Neural progenitor cell (in vitro differentiated cells): ENCODE measurements around the gene MYLK2. TPM values are rescaled to one million over a fixed set of nuclear protein-coding genes. Genes with fewer than 3 reads are reported as not detected.

Experiments used
- DNase-seq: peaks from one replicate; pipeline ENCODE4 v3.0.0-alpha.2; 2016; ENCODE audit warnings: low spot score
- H2AFZ ChIP-seq: fragments of 200-600 bp; sonication (generic); replicated peaks from 2 replicates; pipeline ENCODE4 v1.6.1; 2016; ENCODE audit warnings: antibody characterized with exemption
- H3F3A ChIP-seq: fragments of 200-600 bp; sonication (generic); 2 replicates; pipeline ENCODE4 v1.6.1; 2016; ENCODE audit warnings: antibody characterized with exemption, low read depth
- H3K27ac ChIP-seq: fragments of 200-600 bp; sonication (generic); 2 replicates; pipeline ENCODE4 v1.5.1; 2016; ENCODE audit warnings: mild to moderate bottlenecking
- H3K27me3 ChIP-seq: fragments of 200-600 bp; sonication (generic); 2 replicates; pipeline ENCODE4 v1.6.1; 2016; ENCODE audit warnings: mild to moderate bottlenecking, moderate library complexity
- H3K36me3 ChIP-seq: fragments of 200-600 bp; sonication (generic); 2 replicates; pipeline ENCODE4 v1.5.1; 2016
- H3K4me1 ChIP-seq: fragments of 200-600 bp; sonication (generic); 2 replicates; pipeline ENCODE4 v1.6.1; 2016; ENCODE audit warnings: mixed run types
- H3K4me2 ChIP-seq: fragments of 200-600 bp; sonication (generic); 2 replicates; pipeline ENCODE4 v1.6.1; 2016
- H3K4me3 ChIP-seq: fragments of 200-600 bp; sonication (generic); 2 replicates; pipeline ENCODE4 v1.5.1; 2016
- H3K79me2 ChIP-seq: fragments of 200-600 bp; sonication (generic); 2 replicates; pipeline ENCODE4 v1.6.1; 2016; ENCODE audit warnings: low read depth
- H3K9ac ChIP-seq: fragments of 200-600 bp; sonication (generic); 2 replicates; pipeline ENCODE4 v1.6.1; 2016
- H3K9me3 ChIP-seq: fragments of 200-600 bp; sonication (generic); 2 replicates; pipeline ENCODE4 v1.5.1; 2016; ENCODE audit warnings: low read depth
- H4K20me1 ChIP-seq: fragments of 200-600 bp; sonication (generic); 2 replicates; pipeline ENCODE4 v1.6.1; 2016; ENCODE audit warnings: low read depth
- H3K27ac Mint-ChIP-seq: 3 replicates; pipeline ENCODE4 v1.8.0; 2021; ENCODE audit warnings: mixed read lengths
- H3K27me3 Mint-ChIP-seq: 2 replicates; pipeline ENCODE4 v1.8.0; 2022; ENCODE audit warnings: low read depth, mild to moderate bottlenecking, inconsistent platforms, moderate library complexity, mixed read lengths; ENCODE audit not compliant: insufficient read depth
- H3K36me3 Mint-ChIP-seq: 3 replicates; pipeline ENCODE4 v1.8.0; 2021; ENCODE audit warnings: mixed read lengths
- H3K4me1 Mint-ChIP-seq: 3 replicates; pipeline ENCODE4 v1.8.0; 2021; ENCODE audit warnings: mixed read lengths
- H3K4me3 Mint-ChIP-seq: 3 replicates; pipeline ENCODE4 v1.8.0; 2021; ENCODE audit warnings: mild to moderate bottlenecking, moderate library complexity, mixed read lengths
- H3K9me3 Mint-ChIP-seq: 3 replicates; pipeline ENCODE4 v1.8.0; 2020; ENCODE audit warnings: mixed read lengths
- CTCF ChIP-seq: fragments of 200-600 bp; sonication (generic); IDR thresholded peaks from 2 replicates; pipeline ENCODE4 v1.5.1; 2017; ENCODE audit warnings: antibody characterized with exemption, mild to moderate bottlenecking
- EZH2 ChIP-seq: fragments of 200-600 bp; sonication (generic); IDR thresholded peaks from 2 replicates; pipeline ENCODE4 v1.6.1; 2017; ENCODE audit warnings: antibody characterized with exemption, mild to moderate bottlenecking, moderate library complexity
- EZH2phosphoT487 ChIP-seq: fragments of 200-600 bp; sonication (generic); IDR thresholded peaks from 2 replicates; pipeline ENCODE4 v1.6.1; 2017; ENCODE audit warnings: antibody characterized with exemption
- total RNA-seq: library from RNA; depleted of rRNA; stranded (reverse); fragments of >200 nt; gene quantifications from 2 replicates; pipeline ENCODE4 v1.2.3, GENCODE V29; 2015; ENCODE audit warnings: low replicate concordance

MYLK2 gene
- total RNA-seq, 1 donor from 2014 or later = not detected

DNA sequence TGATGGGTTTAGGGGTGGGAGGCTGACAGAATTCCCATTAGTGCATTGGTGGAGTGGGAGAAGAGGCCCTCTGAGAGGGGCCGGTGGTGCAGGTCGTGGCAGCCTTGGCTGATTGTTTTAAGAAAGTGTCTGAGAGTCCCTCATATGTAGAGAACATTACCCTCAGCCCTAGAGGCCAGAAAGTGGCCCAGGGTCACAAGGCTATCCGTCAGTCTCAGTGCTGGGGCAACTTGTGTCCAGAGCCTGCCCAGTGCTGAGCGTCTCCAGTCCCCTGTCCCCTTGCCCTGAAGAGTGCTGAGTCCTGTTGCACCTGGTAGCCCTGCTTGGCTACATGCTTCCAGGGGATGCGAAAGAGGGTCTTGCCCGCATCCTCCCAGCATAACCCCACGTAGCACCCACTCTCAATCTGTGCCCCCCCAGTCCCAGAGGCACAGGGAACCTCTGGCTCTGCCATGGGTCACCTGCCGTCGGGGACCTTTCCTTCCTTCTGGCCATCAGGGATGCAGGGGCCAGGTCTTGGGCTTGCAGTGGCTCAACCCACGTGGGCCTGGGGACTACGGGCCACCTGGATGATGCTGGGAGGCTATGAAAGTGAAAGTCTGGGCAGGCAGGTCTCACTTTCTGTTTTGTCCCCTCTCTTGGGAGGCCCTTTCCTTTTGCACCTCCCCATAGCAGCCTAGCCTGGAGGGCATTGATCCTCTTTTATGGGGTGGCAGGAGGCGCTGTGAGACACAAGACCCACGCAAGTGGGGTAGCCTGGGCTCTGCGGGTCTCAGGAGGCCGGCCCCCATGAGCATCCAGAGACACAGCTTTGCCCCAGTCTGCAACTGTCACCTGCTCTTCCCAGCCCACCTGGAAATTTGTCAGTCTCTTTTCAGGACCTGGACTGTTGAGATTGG is 39.0 kb downstream of the MYLK2 start:
- Mint-ChIP-seq H3K9me3 (no peaks in the 10 kb centered on the region), H3K36me3 (no peaks in the 10 kb centered on the region)
- no peak for TF ChIP-seq CTCF
- no peak for TF ChIP-seq EZH2phosphoT487

GRCh38 chr20:31858760-31859083 is 39.6 kb downstream of the MYLK2 start:
- Histone ChIP-seq H3K9ac (no peak overlapping the region), H4K20me1 (no peaks in the 10 kb centered on the region), H3F3A (peaks cover 28% of the 10 kb centered on the region), H3K4me3 (no peak overlapping the region), H3K27me3 (peaks cover 6% of the 10 kb centered on the region), H3K79me2 (no peaks in the 10 kb centered on the region), H3K9me3 (no peaks in the 10 kb centered on the region), H3K36me3 (no peaks in the 10 kb centered on the region), H3K4me1 (peaks cover 11% of the 10 kb centered on the region), H3K27ac (no peak overlapping the region), H3K4me2 (no peak overlapping the region), H2AFZ (no peak overlapping the region)
- no peak for TF ChIP-seq EZH2
- TF ChIP-seq EZH2phosphoT487 = no peak
- TF ChIP-seq CTCF = no peak
- no peaks in the 10 kb centered on the region for H3K9me3 Mint-ChIP-seq
- H3K27ac Mint-ChIP-seq = no peak overlapping the region
- H3K27me3 Mint-ChIP-seq = peaks cover 6% of the 10 kb centered on the region
- DNase-seq = no peak
- no peak overlapping the region for H3K4me3 Mint-ChIP-seq
- no peaks in the 10 kb centered on the region for H3K36me3 Mint-ChIP-seq
- H3K4me1 Mint-ChIP-seq = peaks cover 22% of the 10 kb centered on the region

More for the DNA sequence above, 39.0 kb downstream of the MYLK2 start:
- H3K27me3 Mint-ChIP-seq = peaks cover 6% of the 10 kb centered on the region
- Histone ChIP-seq H3K9me3 (no peaks in the 10 kb centered on the region), H3K27ac (no peak overlapping the region), H2AFZ (no peak overlapping the region), H3K4me1 (peaks cover 11% of the 10 kb centered on the region), H3K4me3 (no peak overlapping the region), H4K20me1 (no peaks in the 10 kb centered on the region), H3K36me3 (no peaks in the 10 kb centered on the region), H3F3A (peaks cover 28% of the 10 kb centered on the region), H3K27me3 (peaks cover 6% of the 10 kb centered on the region), H3K4me2 (no peak overlapping the region), H3K9ac (no peak overlapping the region), H3K79me2 (no peaks in the 10 kb centered on the region)
- H3K4me3 Mint-ChIP-seq = no peak overlapping the region
- no peak for DNase-seq
- H3K27ac Mint-ChIP-seq = no peak overlapping the region
- H3K4me1 Mint-ChIP-seq = peaks cover 20% of the 10 kb centered on the region

- no peak overlapping the region for H3K27ac Mint-ChIP-seq
- Histone ChIP-seq H3K4me1 (peaks cover 11% of the 10 kb centered on the region), H2AFZ (no peak overlapping the region), H3K9me3 (no peaks in the 10 kb centered on the region), H3F3A (peaks cover 28% of the 10 kb centered on the region), H3K9ac (no peak overlapping the region), H3K4me2 (no peak overlapping the region), H3K79me2 (no peaks in the 10 kb centered on the region), H3K27me3 (peaks cover 6% of the 10 kb centered on the region), H3K4me3 (no peak overlapping the region), H3K27ac (no peak overlapping the region), H3K36me3 (no peaks in the 10 kb centered on the region), H4K20me1 (no peaks in the 10 kb centered on the region)
- no peaks in the 10 kb centered on the region for H3K36me3 Mint-ChIP-seq
- TF ChIP-seq EZH2phosphoT487 = no peak
- no peak for TF ChIP-seq CTCF
- TF ChIP-seq EZH2 = no peak
- H3K9me3 Mint-ChIP-seq = no peaks in the 10 kb centered on the region
- H3K4me1 Mint-ChIP-seq = peaks cover 25% of the 10 kb centered on the region
- peaks cover 6% of the 10 kb centered on the region for H3K27me3 Mint-ChIP-seq
- DNase-seq = no peak
- H3K4me3 Mint-ChIP-seq = peak overlapping the region; percentile 82
Observed at GRCh38 chr20:31859266-31859997, 40.3 kb downstream of the MYLK2 start.
